CD14-positive monocyte (primary cell): ENCODE results near the gene SULT2A1. TPM values are rescaled to one million over a fixed set of nuclear protein-coding genes. Genes with fewer than 3 reads are reported as not detected.

Source experiments
- DNase-seq, 3 donors: peaks; one replicate each; pipeline ENCODE4 v3.0.0-alpha.2; 2011 to 2022
- H2AFZ ChIP-seq: 2 replicates; pipeline ENCODE4 v1.6.0; 2012; ENCODE audit warnings: mild to moderate bottlenecking, low read depth, low read length, inconsistent platforms; ENCODE audit not compliant: insufficient read depth, poor library complexity, severe bottlenecking
- H3K27ac ChIP-seq, 2 donors: 1 replicate in 1 of 2; 2 replicates in 1 of 2; pipeline ENCODE4 v1.5.1; 2012 to 2013; ENCODE audit warnings: low read length in 2 of 2, control low read depth in 1 of 2, inconsistent platforms in 1 of 2, low read depth in 1 of 2, mild to moderate bottlenecking in 1 of 2
- H3K27me3 ChIP-seq, 2 donors: one replicate each; pipeline versions ENCODE4 v1.6.0 to v1.6.1; 2011 to 2013; ENCODE audit warnings: low read length in 2 of 2; ENCODE audit not compliant: control insufficient read depth in 2 of 2, insufficient read depth in 2 of 2
- H3K36me3 ChIP-seq, 2 donors: replicated peaks in 1 of 2; 1 replicate in 1 of 2; 2 replicates in 1 of 2; pipeline versions ENCODE4 v1.5.1 to v1.6.1; 2012 to 2013; ENCODE audit warnings: low read length in 2 of 2, control low read depth in 1 of 2, inconsistent platforms in 1 of 2, mild to moderate bottlenecking in 1 of 2; ENCODE audit not compliant: insufficient read depth in 2 of 2, control insufficient read depth in 1 of 2
- H3K4me1 ChIP-seq, 2 donors: 1 replicate in 1 of 2; 2 replicates in 1 of 2; pipeline versions ENCODE4 v1.5.1 to v1.6.1; 2012 to 2013; ENCODE audit warnings: low read length in 2 of 2, control low read depth in 1 of 2, inconsistent platforms in 1 of 2, mild to moderate bottlenecking in 1 of 2, moderate library complexity in 1 of 2; ENCODE audit not compliant: insufficient read depth in 2 of 2, control insufficient read depth in 1 of 2
- H3K4me2 ChIP-seq: replicated peaks from 2 replicates; pipeline ENCODE3; 2012; ENCODE audit warnings: low read length, moderate library complexity, mild to moderate bottlenecking; ENCODE audit not compliant: poor library complexity, severe bottlenecking; ENCODE audit errors: extremely low read depth
- H3K4me3 ChIP-seq, 3 experiments: fragments of 200-600 bp in 1 of 3; sonication (generic) in 1 of 3; replicated peaks in 1 of 3; 1 replicate in 2 of 3; 2 replicates in 1 of 3; pipeline ENCODE4 v1.5.1; 2011 to 2013; ENCODE audit warnings: low read length in 3 of 3, mild to moderate bottlenecking in 3 of 3, control low read depth in 2 of 3, low read depth in 2 of 3, inconsistent platforms in 1 of 3, moderate library complexity in 1 of 3
- H3K79me2 ChIP-seq: 2 replicates; pipeline ENCODE4 v1.6.0; 2012; ENCODE audit warnings: mild to moderate bottlenecking, control low read depth, inconsistent platforms, low read length, moderate library complexity; ENCODE audit not compliant: insufficient read depth
- H3K9ac ChIP-seq: 2 replicates; pipeline ENCODE4 v1.6.0; 2017; ENCODE audit warnings: low read length, mild to moderate bottlenecking; ENCODE audit not compliant: insufficient read depth, poor library complexity, severe bottlenecking
- H3K9me3 ChIP-seq, 2 donors: replicated peaks in 1 of 2; 1 replicate in 1 of 2; 2 replicates in 1 of 2; pipeline versions ENCODE4 v1.5.1 to v1.6.1; 2012 to 2013; ENCODE audit warnings: low read length in 2 of 2, control low read depth in 1 of 2; ENCODE audit not compliant: control insufficient read depth in 1 of 2, insufficient read depth in 1 of 2
- H4K20me1 ChIP-seq: 2 replicates; pipeline ENCODE4 v1.6.0; 2012; ENCODE audit warnings: mild to moderate bottlenecking, low read length, control low read depth, moderate library complexity; ENCODE audit not compliant: insufficient read depth
- H3K27ac Mint-ChIP-seq, 7 donors: one replicate each; pipeline ENCODE4 v1.8.0; 2020; ENCODE audit warnings: mild to moderate bottlenecking in 7 of 7, mixed read lengths in 7 of 7, moderate library complexity in 6 of 7, inconsistent platforms in 2 of 7
- H3K27me3 Mint-ChIP-seq, 3 donors: one replicate each; pipeline ENCODE4 v1.8.0; 2021 to 2022; ENCODE audit warnings: low read depth in 3 of 3, mild to moderate bottlenecking in 3 of 3, mixed read lengths in 3 of 3, moderate library complexity in 3 of 3, inconsistent platforms in 1 of 3
- H3K36me3 Mint-ChIP-seq, 2 donors: one replicate each; pipeline ENCODE4 v1.8.0; 2020; ENCODE audit warnings: mixed read lengths in 2 of 2, inconsistent platforms in 1 of 2, mild to moderate bottlenecking in 1 of 2
- H3K4me1 Mint-ChIP-seq: one replicate; pipeline ENCODE4 v1.8.0; 2020; ENCODE audit warnings: mild to moderate bottlenecking, mixed read lengths
- H3K4me3 Mint-ChIP-seq, 2 donors: one replicate each; pipeline ENCODE4 v1.8.0; 2020; ENCODE audit warnings: mild to moderate bottlenecking in 2 of 2, mixed read lengths in 2 of 2, moderate library complexity in 1 of 2
- H3K9me3 Mint-ChIP-seq, 7 donors: one replicate each; pipeline ENCODE4 v1.8.0; 2020 to 2022; ENCODE audit warnings: mixed read lengths in 7 of 7, mild to moderate bottlenecking in 6 of 7, moderate library complexity in 6 of 7, inconsistent platforms in 2 of 7
- WGBS: methylation state at CpG from one replicate; pipeline ENCODE4 v1.1.5; 2013; ENCODE audit warnings: missing lambda C conversion rate; ENCODE audit not compliant: insufficient coverage; 5-methylcytosine and 5-hydroxymethylcytosine counted together
- intact Hi-C, 2 donors: fragments of 100-400 bp; cut with micrococcal nuclease; formaldehyde crosslinking; loops; one replicate each; pipeline versions ENCODE4 v1.15.0 to v1.15.1; 2023
- polyA plus RNA-seq, 3 donors: library from polyadenylated mRNA; depleted of rRNA in 1 of 3; unstranded in 2 of 3; stranded (reverse) in 1 of 3; fragments of 300-500 nt in 2 of 3; fragments of >200 nt in 1 of 3; fragmentation: Illumina TruSeq in 2 of 3; gene quantifications; 1 replicate in 2 of 3; 2 replicates in 1 of 3; pipeline ENCODE4 v1.2.3, GENCODE V29; 2012 to 2021
- TF ChIP-seq, protein P1 (sequence below): fragments of 200-600 bp; IDR thresholded peaks from one replicate; pipeline ENCODE4 v1.8.0; 2022; ENCODE audit warnings: antibody characterized with exemption, mild to moderate bottlenecking

SULT2A1 gene
- polyA plus RNA-seq, 3 donors = not detected

DNA sequence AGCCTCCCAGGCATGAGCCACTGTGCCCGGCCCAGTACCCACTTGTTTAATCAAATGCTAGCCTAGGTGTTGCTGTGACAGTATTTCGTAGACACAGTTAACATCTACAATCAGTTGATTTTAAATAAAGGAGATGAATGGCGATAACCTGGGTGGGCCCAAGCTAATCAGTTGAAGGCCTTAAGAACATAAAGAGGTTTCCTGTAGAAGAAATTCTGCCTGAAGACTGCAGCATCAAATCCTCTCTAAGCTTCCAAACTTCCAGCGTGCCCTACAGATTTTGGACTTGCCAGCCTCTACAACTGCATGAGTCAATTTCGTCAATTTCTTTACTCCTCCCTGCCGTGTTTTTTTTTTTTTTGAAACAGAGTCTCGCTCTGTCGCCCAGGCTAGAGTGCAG, 13.2 kb upstream of the SULT2A1 start:
- no peak overlapping the region for H3K4me3 Mint-ChIP-seq
- peaks cover 0 to 18% (median 9%) of the 10 kb centered on the region in 7 donors for H3K9me3 Mint-ChIP-seq
- Histone ChIP-seq H3K9me3 (peaks cover 0 to 5% of the 10 kb centered on the region in 2 donors), H3K9ac (no peak overlapping the region), H3K4me3 (no peak overlapping the region), H2AFZ (no peak overlapping the region), H3K79me2 (no peaks in the 10 kb centered on the region), H3K27ac (no peak overlapping the region), H3K4me1 (no peaks in the 10 kb centered on the region), H4K20me1 (no peaks in the 10 kb centered on the region), H3K4me2 (no peak overlapping the region), H3K27me3 (no peaks in the 10 kb centered on the region), H3K36me3 (no peaks in the 10 kb centered on the region)
- TF ChIP-seq, protein P1, sequence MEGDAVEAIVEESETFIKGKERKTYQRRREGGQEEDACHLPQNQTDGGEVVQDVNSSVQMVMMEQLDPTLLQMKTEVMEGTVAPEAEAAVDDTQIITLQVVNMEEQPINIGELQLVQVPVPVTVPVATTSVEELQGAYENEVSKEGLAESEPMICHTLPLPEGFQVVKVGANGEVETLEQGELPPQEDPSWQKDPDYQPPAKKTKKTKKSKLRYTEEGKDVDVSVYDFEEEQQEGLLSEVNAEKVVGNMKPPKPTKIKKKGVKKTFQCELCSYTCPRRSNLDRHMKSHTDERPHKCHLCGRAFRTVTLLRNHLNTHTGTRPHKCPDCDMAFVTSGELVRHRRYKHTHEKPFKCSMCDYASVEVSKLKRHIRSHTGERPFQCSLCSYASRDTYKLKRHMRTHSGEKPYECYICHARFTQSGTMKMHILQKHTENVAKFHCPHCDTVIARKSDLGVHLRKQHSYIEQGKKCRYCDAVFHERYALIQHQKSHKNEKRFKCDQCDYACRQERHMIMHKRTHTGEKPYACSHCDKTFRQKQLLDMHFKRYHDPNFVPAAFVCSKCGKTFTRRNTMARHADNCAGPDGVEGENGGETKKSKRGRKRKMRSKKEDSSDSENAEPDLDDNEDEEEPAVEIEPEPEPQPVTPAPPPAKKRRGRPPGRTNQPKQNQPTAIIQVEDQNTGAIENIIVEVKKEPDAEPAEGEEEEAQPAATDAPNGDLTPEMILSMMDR = no peak
- no peak for DNase-seq
- no peak overlapping the region for H3K27ac Mint-ChIP-seq
- no peaks in the 10 kb centered on the region for H3K36me3 Mint-ChIP-seq
- 89% methylated on average over 5 of the region's 8 CpGs for WGBS
- intact Hi-C loops = no loop called here
- no peaks in the 10 kb centered on the region for H3K4me1 Mint-ChIP-seq
- peaks cover 0 to 2% (median 1%) of the 10 kb centered on the region in 3 donors for H3K27me3 Mint-ChIP-seq

DNA sequence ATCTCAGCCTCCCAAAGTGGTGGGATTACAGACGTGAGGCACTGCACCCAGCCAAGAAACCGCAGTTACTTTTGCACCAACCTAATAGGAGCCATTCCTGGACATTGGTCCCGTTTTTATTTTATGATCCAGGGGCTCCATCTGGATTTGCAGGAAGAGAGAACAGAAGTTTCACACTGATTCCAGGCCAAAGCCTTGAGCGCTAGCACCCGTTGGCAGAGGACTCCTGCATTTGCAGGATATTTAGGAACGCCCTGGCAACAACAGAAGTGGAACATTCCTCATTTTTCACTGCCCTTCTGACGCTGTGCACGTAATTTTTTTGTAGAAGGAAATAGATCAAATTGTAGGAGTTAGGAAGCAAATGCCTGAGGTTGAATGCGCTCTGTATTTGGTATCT, 11.7 kb upstream of the SULT2A1 start:
- Mint-ChIP-seq H3K9me3 (peaks cover 0 to 30% (median 12%) of the 10 kb centered on the region in 7 donors), H3K4me3 (no peak overlapping the region), H3K27me3 (peaks cover 0 to 2% (median 0%) of the 10 kb centered on the region in 3 donors), H3K36me3 (no peaks in the 10 kb centered on the region), H3K4me1 (no peaks in the 10 kb centered on the region), H3K27ac (no peak overlapping the region)
- Histone ChIP-seq H3K27ac (no peak overlapping the region), H2AFZ (no peak overlapping the region), H4K20me1 (no peaks in the 10 kb centered on the region), H3K36me3 (no peaks in the 10 kb centered on the region), H3K79me2 (no peaks in the 10 kb centered on the region), H3K4me1 (no peaks in the 10 kb centered on the region), H3K9me3 (peaks cover 0 to 8% of the 10 kb centered on the region in 2 donors), H3K4me2 (no peak overlapping the region), H3K9ac (no peak overlapping the region), H3K27me3 (no peaks in the 10 kb centered on the region), H3K4me3 (no peak overlapping the region)
- TF ChIP-seq, protein P1 = no peak
- intact Hi-C loops = no loop called here
- DNase-seq = no peak
- 68% methylated on average over 6 of the region's 9 CpGs for WGBS
